ENCODE data around the gene KIRREL1. TPM values are rescaled to one million over a fixed set of nuclear protein-coding genes. Genes with fewer than 3 reads are reported as not detected.

Gene KIRREL1
- total and polyA plus RNA-seq, 9 donors: 21.6 to 55.3 (median 37.3) TPM

DNA sequence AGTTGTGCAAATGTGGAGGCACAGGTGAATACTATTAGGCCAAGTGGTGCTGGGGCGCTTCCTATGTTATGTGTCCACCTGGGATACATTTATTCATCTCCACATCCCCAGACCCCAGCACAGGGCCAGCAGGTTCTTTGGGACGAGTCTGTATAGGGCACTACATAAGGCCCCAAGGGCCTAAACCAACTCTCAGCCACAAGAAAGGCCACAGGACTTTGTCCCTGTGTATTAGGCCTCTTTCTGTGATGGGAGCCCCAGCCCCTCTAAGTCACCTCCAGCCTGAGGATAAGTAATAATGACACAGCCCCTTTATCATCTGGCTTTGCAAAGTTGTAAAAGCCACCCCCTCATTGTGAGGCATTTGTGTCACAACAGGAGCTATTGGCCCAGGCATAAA, 108.0 kb downstream of the KIRREL1 start:
- Histone ChIP-seq H3K27ac (ENCODE audit: low read length) (no peak overlapping the region), H3K36me3 (ENCODE audit: control insufficient read depth, insufficient read depth, low read length) (peaks cover 3% of the 10 kb centered on the region), H3K9me3 (replicated peaks; ENCODE audit: control insufficient read depth, low read depth, low read length) (no peaks in the 10 kb centered on the region), H3K27me3 (ENCODE audit: control insufficient read depth, insufficient read depth, low read length) (peaks cover 6% of the 10 kb centered on the region), H3K4me1 (ENCODE audit: control insufficient read depth, insufficient read depth, low read length) (peaks cover 6% of the 10 kb centered on the region), H3K4me3 (ENCODE audit: low read length) (no peak overlapping the region)
- WGBS (ENCODE audit: insufficient coverage): 80% methylated on average over 1 of the region's 2 CpGs
- DNase-seq: no peak

- Histone ChIP-seq H3K4me3 (ENCODE audit: low read length) (no peak overlapping the region), H3K9me3 (replicated peaks; ENCODE audit: control insufficient read depth, low read depth, low read length) (no peaks in the 10 kb centered on the region), H3K27ac (ENCODE audit: low read length) (no peak overlapping the region), H3K4me1 (ENCODE audit: control insufficient read depth, insufficient read depth, low read length) (peaks cover 6% of the 10 kb centered on the region), H3K27me3 (ENCODE audit: control insufficient read depth, insufficient read depth, low read length) (peaks cover 7% of the 10 kb centered on the region), H3K36me3 (ENCODE audit: control insufficient read depth, insufficient read depth, low read length) (peaks cover 3% of the 10 kb centered on the region)
- DNase-seq: no peak
- WGBS (ENCODE audit: insufficient coverage): no CpG with 5 or more reads among the region's 1 CpG
Observed at GRCh38 chr1:158101927-158102326, 108.5 kb downstream of the KIRREL1 start.

DNA sequence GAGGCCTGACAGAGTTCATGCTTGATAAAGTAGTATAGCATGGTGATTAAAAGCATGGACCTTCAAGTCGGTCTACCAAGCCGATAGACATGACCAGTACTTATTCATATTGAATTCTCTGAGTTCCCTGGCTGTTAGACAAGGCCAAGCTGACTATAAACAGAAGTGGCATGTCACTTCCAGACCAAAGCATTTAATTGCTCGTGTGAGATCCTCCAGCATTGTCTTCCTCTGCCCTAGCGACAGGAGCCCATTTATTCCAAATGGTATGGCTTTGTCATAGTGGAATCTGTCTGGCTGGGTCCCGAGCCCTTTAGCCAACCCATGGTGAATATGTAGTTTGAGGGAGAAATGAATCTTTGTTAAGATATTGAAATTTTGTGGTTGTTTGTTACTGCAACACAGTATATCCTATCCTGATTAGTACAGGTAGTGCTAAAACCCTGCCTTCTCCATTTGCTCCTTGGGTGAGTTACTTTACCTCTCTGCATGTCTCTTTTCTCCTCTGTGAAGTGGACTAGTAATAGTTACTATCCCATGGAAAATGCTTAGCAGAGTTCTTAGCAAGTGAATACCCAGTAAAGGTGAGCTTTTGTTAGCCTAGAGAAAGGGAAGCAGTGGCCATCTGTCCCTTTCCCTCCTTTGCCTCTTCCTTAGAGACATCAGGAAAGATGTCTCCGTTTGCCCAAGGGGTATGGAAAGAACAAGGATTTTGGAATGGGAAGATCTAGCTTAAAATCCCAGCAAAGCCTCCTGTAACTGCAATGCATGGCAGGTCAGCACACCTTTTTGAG, 109.6 kb downstream of the KIRREL1 start:
- Histone ChIP-seq H3K9me3 (replicated peaks; ENCODE audit: control insufficient read depth, low read depth, low read length) (no peaks in the 10 kb centered on the region), H3K27me3 (ENCODE audit: control insufficient read depth, insufficient read depth, low read length) (peaks cover 7% of the 10 kb centered on the region), H3K36me3 (ENCODE audit: control insufficient read depth, insufficient read depth, low read length) (peaks cover 3% of the 10 kb centered on the region), H3K4me1 (ENCODE audit: control insufficient read depth, insufficient read depth, low read length) (peaks cover 6% of the 10 kb centered on the region), H3K27ac (ENCODE audit: low read length) (no peak overlapping the region), H3K4me3 (ENCODE audit: low read length) (no peak overlapping the region)
- no peak for DNase-seq
- WGBS (ENCODE audit: insufficient coverage): no CpG with 5 or more reads among the region's 6 CpGs

GRCh38 chr1:158103861-158104522, 110.5 kb downstream of the KIRREL1 start:
- Histone ChIP-seq H3K9me3 (replicated peaks; ENCODE audit: control insufficient read depth, low read depth, low read length) (no peaks in the 10 kb centered on the region), H3K27me3 (ENCODE audit: control insufficient read depth, insufficient read depth, low read length) (peaks cover 7% of the 10 kb centered on the region), H3K36me3 (ENCODE audit: control insufficient read depth, insufficient read depth, low read length) (no peaks in the 10 kb centered on the region), H3K4me3 (ENCODE audit: low read length) (no peak overlapping the region), H3K27ac (ENCODE audit: low read length) (no peak overlapping the region), H3K4me1 (ENCODE audit: control insufficient read depth, insufficient read depth, low read length) (peaks cover 6% of the 10 kb centered on the region)
- no peak for DNase-seq
- WGBS (ENCODE audit: insufficient coverage): no CpG with 5 or more reads among the region's 5 CpGs

DNA sequence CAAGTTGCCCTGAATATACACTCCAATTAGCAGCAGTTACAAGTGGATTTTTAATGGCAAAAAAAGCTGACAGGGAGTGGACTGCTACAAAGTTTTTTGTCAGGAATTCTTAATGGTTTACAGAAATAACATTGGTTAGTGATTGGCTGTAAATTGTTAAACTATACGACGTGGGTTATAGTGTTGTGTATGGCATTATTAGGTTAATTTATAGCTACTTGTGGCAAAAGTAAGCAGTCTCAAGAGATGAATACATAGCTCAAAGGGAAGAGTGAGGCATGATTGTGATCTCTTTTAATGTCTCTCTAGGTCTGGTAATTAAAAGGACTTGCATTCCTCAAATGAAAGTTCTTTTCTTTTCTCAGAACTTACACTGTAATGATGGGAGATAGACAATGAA, 111.4 kb downstream of the KIRREL1 start:
- Histone ChIP-seq H3K27ac (ENCODE audit: low read length) (no peak overlapping the region), H3K9me3 (replicated peaks; ENCODE audit: control insufficient read depth, low read depth, low read length) (peaks cover 2% of the 10 kb centered on the region), H3K27me3 (ENCODE audit: control insufficient read depth, insufficient read depth, low read length) (peaks cover 7% of the 10 kb centered on the region), H3K36me3 (ENCODE audit: control insufficient read depth, insufficient read depth, low read length) (no peaks in the 10 kb centered on the region), H3K4me3 (ENCODE audit: low read length) (no peak overlapping the region), H3K4me1 (ENCODE audit: control insufficient read depth, insufficient read depth, low read length) (peaks cover 3% of the 10 kb centered on the region)
- no peak for DNase-seq
- WGBS (ENCODE audit: insufficient coverage): 36% methylated on average over 2 of the region's 2 CpGs

GRCh38 chr1:158105352-158106095, 112.1 kb downstream of the KIRREL1 start:
- no peaks in the 10 kb centered on the region for H3K4me1 ChIP-seq (ENCODE audit: control insufficient read depth, insufficient read depth, low read length)
- H3K4me3 ChIP-seq (ENCODE audit: low read length): no peak overlapping the region
- no peak for DNase-seq
- peaks cover 7% of the 10 kb centered on the region for H3K27me3 ChIP-seq (ENCODE audit: control insufficient read depth, insufficient read depth, low read length)
- H3K36me3 ChIP-seq (ENCODE audit: control insufficient read depth, insufficient read depth, low read length): no peaks in the 10 kb centered on the region
- peaks cover 2% of the 10 kb centered on the region for H3K9me3 ChIP-seq (replicated peaks; ENCODE audit: control insufficient read depth, low read depth, low read length)
- no peak overlapping the region for H3K27ac ChIP-seq (ENCODE audit: low read length)
- 40% methylated on average over 3 of the region's 9 CpGs for WGBS (ENCODE audit: insufficient coverage)

DNA sequence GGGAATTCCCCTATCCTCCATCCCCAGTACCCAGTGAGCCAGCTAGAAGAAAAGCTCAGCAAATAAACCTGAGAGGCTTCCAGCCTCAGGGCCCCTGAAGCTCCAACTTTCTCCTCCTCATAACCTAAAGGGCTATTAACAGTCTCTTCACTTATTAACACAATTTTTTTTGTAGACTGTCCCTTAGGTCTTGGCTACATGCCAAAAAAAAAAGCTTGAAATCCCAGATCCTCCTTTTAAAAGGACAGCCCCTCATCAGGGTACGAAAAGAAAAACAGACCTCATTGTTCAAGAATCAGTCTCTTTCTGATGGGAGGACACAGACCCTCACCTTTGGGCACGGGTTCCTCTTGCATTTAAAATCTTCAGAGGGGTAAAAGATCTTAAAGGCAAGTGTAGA, 114.5 kb downstream of the KIRREL1 start:
- H3K27me3 ChIP-seq (ENCODE audit: control insufficient read depth, insufficient read depth, low read length): peaks cover 13% of the 10 kb centered on the region
- WGBS (ENCODE audit: insufficient coverage): no CpG with 5 or more reads among the region's 2 CpGs
- DNase-seq: no peak

GRCh38 chr1:158112994-158113758, 119.7 kb downstream of the KIRREL1 start:
- Histone ChIP-seq H3K36me3 (ENCODE audit: control insufficient read depth, insufficient read depth, low read length) (no peaks in the 10 kb centered on the region), H3K27ac (ENCODE audit: low read length) (no peak overlapping the region), H3K27me3 (ENCODE audit: control insufficient read depth, insufficient read depth, low read length) (peaks cover 22% of the 10 kb centered on the region), H3K9me3 (replicated peaks; ENCODE audit: control insufficient read depth, low read depth, low read length) (peaks cover 2% of the 10 kb centered on the region), H3K4me3 (ENCODE audit: low read length) (peak overlapping the region; percentile 34), H3K4me1 (ENCODE audit: control insufficient read depth, insufficient read depth, low read length) (peaks cover 8% of the 10 kb centered on the region)
- peak; percentile 45 for DNase-seq
- 2% methylated on average over 49 of the region's 58 CpGs for WGBS (ENCODE audit: insufficient coverage)

More for the DNA sequence above, 114.5 kb downstream of the KIRREL1 start:
- Histone ChIP-seq H3K4me3 (ENCODE audit: low read length) (no peak overlapping the region), H3K27ac (ENCODE audit: low read length) (no peak overlapping the region), H3K4me1 (ENCODE audit: control insufficient read depth, insufficient read depth, low read length) (no peaks in the 10 kb centered on the region), H3K36me3 (ENCODE audit: control insufficient read depth, insufficient read depth, low read length) (no peaks in the 10 kb centered on the region), H3K9me3 (replicated peaks; ENCODE audit: control insufficient read depth, low read depth, low read length) (peaks cover 2% of the 10 kb centered on the region)

GRCh38 chr1:158113759-158114127, 120.3 kb downstream of the KIRREL1 start:
- peaks cover 2% of the 10 kb centered on the region for H3K9me3 ChIP-seq (replicated peaks; ENCODE audit: control insufficient read depth, low read depth, low read length)
- peaks cover 11% of the 10 kb centered on the region for H3K4me1 ChIP-seq (ENCODE audit: control insufficient read depth, insufficient read depth, low read length)
- 22% methylated on average over 5 of the region's 8 CpGs for WGBS (ENCODE audit: insufficient coverage)
- DNase-seq: no peak
- no peak overlapping the region for H3K4me3 ChIP-seq (ENCODE audit: low read length)
- H3K27ac ChIP-seq (ENCODE audit: low read length): no peak overlapping the region
- H3K36me3 ChIP-seq (ENCODE audit: control insufficient read depth, insufficient read depth, low read length): no peaks in the 10 kb centered on the region
- H3K27me3 ChIP-seq (ENCODE audit: control insufficient read depth, insufficient read depth, low read length): peaks cover 24% of the 10 kb centered on the region
